Stimulated activated CD4-positive, alpha-beta T cell treated with anti-CD3 and anti-CD28 coated beads, Interleukin-12 subunit alpha, Interleukin-12 subunit beta, amount 100 ng/mL, for 24 hours (primary cell): Measurements from ENCODE around the gene RSPRY1.
"Not testable (repeated sequence)": the region's sequence is repeated elsewhere in the genome, so short reads cannot be mapped to it uniquely, and the experiment has no call there.

ENCODE experiments used
- DNase-seq, 2 experiments: peaks; one replicate each; pipeline ENCODE4 v3.0.0-alpha.2; 2020; ENCODE audit warnings: low read depth in 2 of 2

Gene RSPRY1

DNA sequence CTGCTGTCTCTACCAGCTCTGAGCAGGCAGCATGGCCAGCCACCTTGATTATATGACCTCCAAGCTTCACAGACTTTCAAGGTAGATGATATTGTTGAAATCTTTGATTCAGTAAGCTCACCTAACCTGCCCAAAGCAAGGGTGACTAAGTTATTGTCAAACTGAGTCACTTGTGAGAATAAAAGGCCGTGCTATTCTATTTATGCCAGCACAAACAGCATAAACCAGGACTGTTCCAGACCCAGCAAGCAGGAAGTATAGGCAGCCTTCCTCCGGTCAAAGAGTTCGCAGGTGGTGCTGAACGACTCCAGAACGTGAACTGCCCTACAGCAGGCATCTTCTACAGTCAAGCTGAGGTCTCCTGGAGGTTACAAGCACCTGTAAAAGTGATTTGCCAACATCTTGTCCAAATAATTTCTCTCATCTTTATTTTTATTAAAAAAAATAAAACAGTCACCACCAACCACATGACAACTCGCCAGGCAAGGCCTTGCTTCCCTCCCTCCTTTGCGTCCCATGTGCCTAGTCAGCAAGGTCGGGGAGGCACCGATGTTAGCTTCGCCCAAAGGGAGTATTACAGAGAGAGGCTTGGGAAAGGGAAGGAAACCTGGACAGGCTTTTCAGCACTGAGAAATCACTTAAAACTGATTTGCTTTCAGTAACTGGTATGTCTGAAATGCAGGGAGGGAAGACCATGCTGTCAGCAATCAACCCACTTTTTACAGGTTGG lies 69.7 kb downstream of the RSPRY1 start:
- DNase-seq = no peak

DNA sequence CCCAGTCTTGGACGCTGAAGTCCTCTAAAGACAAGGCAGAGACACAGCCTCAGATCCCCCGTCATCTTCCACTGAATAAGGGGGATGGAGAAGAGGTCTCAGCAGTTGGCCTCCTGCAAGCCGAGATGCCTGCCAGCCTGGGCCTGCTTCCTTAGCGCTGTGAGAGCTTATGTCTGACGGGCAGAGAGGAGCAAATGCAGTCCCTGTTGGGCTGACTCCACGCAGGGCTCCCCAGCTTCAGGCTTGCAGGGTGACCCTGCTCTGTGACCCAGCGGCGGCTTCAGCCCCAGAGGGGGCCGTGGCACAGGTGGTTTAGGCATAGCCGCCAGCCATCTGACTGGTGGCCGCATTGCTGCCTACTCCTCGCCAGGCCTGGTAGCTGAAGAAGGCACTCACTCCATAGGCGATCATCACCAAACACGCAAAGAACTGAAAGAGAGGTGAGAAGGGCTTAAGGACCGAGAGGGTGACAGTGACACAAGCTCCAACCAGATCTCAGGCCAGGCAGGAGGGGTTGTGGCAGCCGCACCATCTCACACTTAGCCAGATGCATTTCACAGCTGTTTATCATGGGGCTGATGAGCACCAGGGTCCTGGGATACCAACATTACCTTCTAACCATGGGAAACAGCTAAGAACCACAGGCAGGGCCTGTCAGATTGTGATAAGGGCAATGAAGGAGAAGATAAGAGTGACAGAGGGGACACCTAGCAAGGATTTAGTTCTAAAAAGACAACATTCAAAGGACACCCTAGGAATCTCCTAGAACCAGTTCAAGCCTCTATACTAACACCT lies 70.7 kb downstream of the RSPRY1 start:
- DNase-seq = no peak

DNA sequence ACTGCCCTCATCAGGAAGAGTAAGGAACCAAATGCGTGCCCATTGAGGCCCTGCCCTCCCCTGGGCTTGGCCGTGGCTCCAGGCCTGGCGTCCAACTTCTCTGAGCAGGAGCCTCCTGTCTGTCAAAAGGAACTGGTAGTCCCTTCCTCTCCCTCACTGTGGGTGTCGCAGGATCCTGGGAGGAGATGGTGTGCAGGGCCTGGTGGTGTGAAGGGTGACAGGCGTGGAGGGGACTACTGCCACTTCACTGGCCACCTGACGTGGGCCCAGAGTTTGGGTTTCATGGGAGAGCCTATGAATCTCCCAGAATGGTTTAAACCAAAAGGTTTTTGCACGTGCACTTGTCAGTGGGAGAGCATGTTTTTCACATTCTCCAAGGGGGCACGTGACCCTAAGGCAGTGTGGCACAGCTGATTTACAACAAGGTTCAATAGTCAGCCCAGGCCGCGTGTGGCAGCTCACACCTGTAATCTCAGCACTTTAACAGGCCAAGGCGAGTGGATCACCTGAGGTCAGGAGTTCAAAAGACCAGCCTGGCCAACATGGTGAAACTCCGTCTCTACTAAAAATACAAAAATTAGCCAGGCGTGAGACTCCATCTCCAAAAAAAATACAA lies 71.4 kb downstream of the RSPRY1 start:
- no peak for DNase-seq

GRCh38 chr16:57258226-57258909 lies 72.2 kb downstream of the RSPRY1 start:
- DNase-seq = no peak

GRCh38 chr16:57258910-57259475 lies 72.9 kb downstream of the RSPRY1 start:
- no peak for DNase-seq

GRCh38 chr16:57260294-57260929 lies 74.3 kb downstream of the RSPRY1 start:
- no peak for DNase-seq

- no peak for DNase-seq
Measured at GRCh38 chr16:57261806-57262205, 75.7 kb downstream of the RSPRY1 start.

DNA sequence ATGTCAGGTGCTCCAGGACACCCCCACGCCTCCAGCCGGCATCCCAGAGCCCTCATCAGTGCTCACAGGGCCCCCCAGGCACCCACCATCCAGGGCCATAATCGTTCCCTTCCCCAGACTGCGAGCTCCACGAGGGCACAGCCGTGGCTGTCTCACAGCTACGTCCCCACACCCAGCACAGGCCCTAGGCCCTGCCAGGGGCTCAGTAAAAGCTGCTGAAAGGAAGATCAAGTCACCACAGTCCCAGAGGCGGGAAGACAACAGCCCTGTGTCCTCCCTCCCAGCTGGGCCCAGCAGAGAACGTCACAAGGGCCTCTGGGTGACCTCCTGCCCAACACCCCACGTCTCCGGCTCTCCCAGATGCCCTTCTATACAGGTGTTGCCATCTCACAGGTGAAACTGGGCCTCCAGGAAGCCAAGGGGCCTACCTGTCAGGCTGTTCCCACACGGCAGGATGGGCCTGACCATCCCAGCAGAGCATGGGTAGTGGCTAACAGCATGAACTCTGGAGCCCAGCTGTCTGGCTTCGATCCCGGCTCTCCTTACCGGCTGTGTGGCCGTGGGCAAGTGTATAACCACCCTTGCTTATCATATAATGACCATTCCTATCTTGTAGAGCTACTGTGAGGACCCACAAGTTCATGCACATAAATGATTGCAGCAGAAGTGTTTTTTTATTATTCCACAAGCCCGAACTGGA lies 76.9 kb downstream of the RSPRY1 start:
- no peak for DNase-seq

- no peak for DNase-seq
Measured at GRCh38 chr16:57263541-57264351, 77.6 kb downstream of the RSPRY1 start.

GRCh38 chr16:57264381-57264780 lies 78.3 kb downstream of the RSPRY1 start:
- DNase-seq = no peak

DNA sequence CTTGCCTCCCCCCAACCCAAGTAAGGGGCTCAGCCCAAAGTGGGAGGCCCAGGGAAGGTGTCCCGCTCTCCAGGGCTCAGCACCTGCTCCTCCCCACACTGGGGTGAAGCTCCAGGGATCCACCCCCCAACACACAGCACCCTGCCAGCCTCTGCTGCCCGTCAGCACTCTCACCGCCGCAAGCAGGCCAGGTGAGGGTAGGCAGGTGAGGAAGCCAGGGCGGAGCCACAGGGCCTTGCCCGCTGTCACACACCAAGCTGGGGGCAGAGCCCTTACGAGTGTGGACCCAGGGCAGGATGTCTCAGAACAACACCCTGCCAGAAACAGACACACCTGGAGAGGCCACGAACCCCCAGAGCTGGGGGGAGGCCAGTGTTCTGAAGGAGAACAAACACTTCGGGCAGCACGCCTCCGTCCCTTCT lies 78.8 kb downstream of the RSPRY1 start:
- DNase-seq = no peak

DNA sequence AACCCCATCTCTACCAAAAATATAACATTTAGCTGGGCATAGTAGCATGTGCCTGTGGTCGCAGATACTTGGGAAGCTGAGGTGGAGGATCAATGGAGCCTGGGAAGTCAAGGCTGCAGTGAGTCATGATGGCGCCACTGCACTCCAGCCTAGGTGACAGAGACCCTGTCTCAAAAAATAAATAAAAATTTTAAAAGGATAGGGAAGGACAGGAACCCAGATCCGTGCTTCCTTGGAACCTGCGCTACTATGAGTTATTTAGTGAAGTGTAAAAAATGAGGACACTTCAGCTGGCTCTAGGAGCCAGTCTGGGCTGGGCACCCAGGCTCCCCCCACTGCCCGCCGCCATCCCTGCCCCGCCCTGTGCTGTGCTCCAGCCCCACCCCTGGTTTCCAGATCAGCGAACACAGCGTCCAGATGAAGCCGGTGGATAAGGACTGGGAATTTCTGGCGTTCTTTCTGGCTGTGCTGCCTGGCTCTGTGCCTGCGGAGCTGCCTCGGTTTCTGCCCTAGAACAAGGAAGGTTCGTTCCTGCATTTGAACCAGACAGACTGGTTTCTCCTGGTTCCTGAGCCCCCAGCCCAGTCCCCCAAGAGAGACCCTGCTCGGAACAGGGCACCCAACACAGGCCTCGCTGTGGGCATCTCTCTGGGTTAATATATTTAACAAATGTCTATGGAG lies 79.9 kb downstream of the RSPRY1 start:
- no peak for DNase-seq

GRCh38 chr16:57266531-57267260 lies 80.6 kb downstream of the RSPRY1 start:
- DNase-seq = no peak

GRCh38 chr16:57267343-57267742 lies 81.2 kb downstream of the RSPRY1 start:
- not testable (repeated sequence) for DNase-seq

- DNase-seq = no peak
Measured at GRCh38 chr16:57268804-57269800, 83.0 kb downstream of the RSPRY1 start.

- no peak for DNase-seq
Measured at GRCh38 chr16:57270221-57271062, 84.3 kb downstream of the RSPRY1 start.

- DNase-seq = no peak
Measured at GRCh38 chr16:57271063-57271345, 84.9 kb downstream of the RSPRY1 start.
